Keratinocyte (primary cell): ENCODE measurements around the gene DPF3. TPM values are rescaled to one million over a fixed set of nuclear protein-coding genes. Genes with fewer than 3 reads are reported as not detected.

Experiments
- DNase-seq: peaks from one replicate; pipeline ENCODE4 v3.0.0-alpha.2; 2011; ENCODE audit warnings: low read depth, missing footprints, low spot score
- FAIRE-seq: peaks from 2 replicates; lab custom pipeline; 2011; peaks lifted over from hg19 to GRCh38; lab: Jason Lieb, UNC
- H2AFZ ChIP-seq: 2 replicates; pipeline ENCODE4 v1.6.0; 2012; ENCODE audit warnings: low read length, control low read depth, inconsistent platforms; ENCODE audit not compliant: control insufficient read depth
- H3K27ac ChIP-seq: 2 replicates; pipeline ENCODE4 v1.5.1; 2011; ENCODE audit warnings: low read length; ENCODE audit not compliant: control insufficient read depth, insufficient read depth
- H3K27me3 ChIP-seq: 3 replicates; pipeline ENCODE4 v1.6.0; 2011; ENCODE audit warnings: low read length; ENCODE audit not compliant: control insufficient read depth, insufficient read depth; ENCODE audit errors: extremely low read depth
- H3K36me3 ChIP-seq, 2 experiments: 2 replicates in 1 of 2; 3 replicates in 1 of 2; pipeline ENCODE4 v1.5.1; 2011; ENCODE audit warnings: low read length in 2 of 2, mild to moderate bottlenecking in 1 of 2; ENCODE audit not compliant: control insufficient read depth in 2 of 2, insufficient read depth in 2 of 2; ENCODE audit errors: extremely low read depth in 1 of 2
- H3K4me1 ChIP-seq: 3 replicates; pipeline ENCODE4 v1.5.1; 2011; ENCODE audit warnings: low read length; ENCODE audit not compliant: control insufficient read depth, insufficient read depth; ENCODE audit errors: extremely low read depth
- H3K4me2 ChIP-seq: 3 replicates; pipeline ENCODE4 v1.6.0; 2011; ENCODE audit warnings: low read depth, low read length; ENCODE audit not compliant: control insufficient read depth, insufficient read depth; ENCODE audit errors: extremely low read depth
- H3K4me3 ChIP-seq, 3 experiments: fragments of 200-600 bp in 1 of 3; sonication (generic) in 1 of 3; 2 replicates in 2 of 3; 3 replicates in 1 of 3; pipeline ENCODE4 v1.5.1; 2011 to 2016; ENCODE audit warnings: low read length in 3 of 3, mild to moderate bottlenecking in 3 of 3, control low read depth in 2 of 3, inconsistent platforms in 1 of 3, low read depth in 1 of 3, mixed read lengths in 1 of 3, mixed run types in 1 of 3, moderate library complexity in 1 of 3; ENCODE audit not compliant: control insufficient read depth in 2 of 3, insufficient read depth in 2 of 3; ENCODE audit errors: extremely low read depth in 1 of 3
- H3K79me2 ChIP-seq: 2 replicates; pipeline ENCODE4 v1.6.0; 2012; ENCODE audit warnings: low read length; ENCODE audit not compliant: control insufficient read depth, insufficient read depth
- H3K9ac ChIP-seq: 3 replicates; pipeline ENCODE4 v1.6.0; 2011; ENCODE audit warnings: low read length; ENCODE audit not compliant: control insufficient read depth, insufficient read depth; ENCODE audit errors: extremely low read depth
- H3K9me1 ChIP-seq: 3 replicates; pipeline ENCODE4 v1.6.0; 2011; ENCODE audit warnings: low read length; ENCODE audit not compliant: control insufficient read depth, insufficient read depth; ENCODE audit errors: extremely low read depth
- H3K9me3 ChIP-seq: 2 replicates; pipeline ENCODE4 v1.5.1; 2012; ENCODE audit warnings: low read depth, low read length; ENCODE audit not compliant: control insufficient read depth
- H4K20me1 ChIP-seq: 3 replicates; pipeline ENCODE4 v1.6.0; 2011; ENCODE audit warnings: low read length; ENCODE audit not compliant: control insufficient read depth, insufficient read depth; ENCODE audit errors: extremely low read depth
- EZH2 ChIP-seq: IDR thresholded peaks from one replicate; pipeline ENCODE4 v1.6.1; 2012; ENCODE audit warnings: inconsistent platforms, mild to moderate bottlenecking, low read length, moderate library complexity
- dilution Hi-C: fragments of 300-500 bp; cut with MboI; formaldehyde crosslinking; loops from one replicate; pipeline ENCODE4 v1.7.0; 2020; ENCODE audit warnings: low sequenced_read_pairs; ENCODE audit not compliant: extremely low pct_ligation_motif_present
- polyA plus RNA-seq, 5 experiments: library from polyadenylated mRNA; depleted of rRNA in 3 of 5; stranded (reverse) in 3 of 5; stranded (forward) in 1 of 5; unstranded in 1 of 5; fragments of >200 nt; gene quantifications; 1 replicate in 1 of 5; 2 replicates in 3 of 5; 3 replicates in 1 of 5; pipeline versions ENCODE4 v1.2.1 to v1.2.3, GENCODE V29; 2011 to 2012; ENCODE audit warnings: missing spikeins in 2 of 5, low read depth in 1 of 5, low replicate concordance in 1 of 5
- TF ChIP-seq, protein P1 (sequence below), 3 experiments: IDR thresholded peaks in 1 of 3; conservative IDR thresholded peaks in 1 of 3; optimal IDR thresholded peaks in 1 of 3; 2 replicates in 2 of 3; 3 replicates in 1 of 3; pipeline versions ENCODE3 to v1.5.1; 2011; ENCODE audit warnings: low read length in 3 of 3, mild to moderate bottlenecking in 3 of 3, moderate library complexity in 2 of 3, control low read depth in 1 of 3, inconsistent platforms in 1 of 3; ENCODE audit not compliant: insufficient read depth in 2 of 3; ENCODE audit errors: extremely low read depth in 1 of 3

DPF3 gene
- polyA plus RNA-seq, 1 donor (not counting 4 experiments of a cell fraction or from before 2014, with no cell fraction given): 1.1 TPM

DNA sequence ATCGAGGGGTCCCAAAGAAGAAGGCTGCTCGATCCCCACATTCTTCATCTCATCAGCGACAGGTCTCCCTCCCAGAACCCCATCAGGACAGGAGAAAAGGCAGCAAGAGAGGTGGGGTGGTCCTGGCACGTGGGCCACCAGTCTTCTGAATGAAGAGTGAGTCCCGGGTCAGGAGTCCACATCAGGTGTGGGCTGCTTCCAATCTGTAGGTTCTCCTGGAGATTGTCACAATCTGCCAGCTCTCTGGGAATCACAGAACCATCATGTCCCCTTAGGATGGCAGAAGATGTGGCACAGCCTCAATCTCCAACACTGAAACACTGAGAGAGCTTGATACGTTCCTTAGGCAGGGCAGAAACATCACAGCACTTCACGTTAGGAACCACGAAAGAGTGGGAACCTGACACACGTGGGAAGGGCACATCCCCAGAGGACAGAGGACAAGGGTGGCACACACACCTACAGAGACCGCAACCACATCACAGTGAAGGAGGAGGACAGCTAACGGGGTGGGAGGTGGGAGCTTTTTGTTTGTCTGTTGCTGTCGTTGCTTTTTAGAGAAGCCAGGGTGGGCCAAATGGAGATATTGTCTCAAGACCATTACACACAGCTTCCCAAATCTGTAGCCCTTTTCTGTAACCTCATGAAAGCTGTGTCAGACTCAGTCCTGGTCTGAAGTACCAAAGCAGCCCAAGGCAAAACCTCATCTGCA lies 284.5 kb downstream of the DPF3 start:
- H3K9ac ChIP-seq: no peak overlapping the region
- H2AFZ ChIP-seq: no peak overlapping the region
- no peaks in the 10 kb centered on the region for H3K27me3 ChIP-seq

DNA sequence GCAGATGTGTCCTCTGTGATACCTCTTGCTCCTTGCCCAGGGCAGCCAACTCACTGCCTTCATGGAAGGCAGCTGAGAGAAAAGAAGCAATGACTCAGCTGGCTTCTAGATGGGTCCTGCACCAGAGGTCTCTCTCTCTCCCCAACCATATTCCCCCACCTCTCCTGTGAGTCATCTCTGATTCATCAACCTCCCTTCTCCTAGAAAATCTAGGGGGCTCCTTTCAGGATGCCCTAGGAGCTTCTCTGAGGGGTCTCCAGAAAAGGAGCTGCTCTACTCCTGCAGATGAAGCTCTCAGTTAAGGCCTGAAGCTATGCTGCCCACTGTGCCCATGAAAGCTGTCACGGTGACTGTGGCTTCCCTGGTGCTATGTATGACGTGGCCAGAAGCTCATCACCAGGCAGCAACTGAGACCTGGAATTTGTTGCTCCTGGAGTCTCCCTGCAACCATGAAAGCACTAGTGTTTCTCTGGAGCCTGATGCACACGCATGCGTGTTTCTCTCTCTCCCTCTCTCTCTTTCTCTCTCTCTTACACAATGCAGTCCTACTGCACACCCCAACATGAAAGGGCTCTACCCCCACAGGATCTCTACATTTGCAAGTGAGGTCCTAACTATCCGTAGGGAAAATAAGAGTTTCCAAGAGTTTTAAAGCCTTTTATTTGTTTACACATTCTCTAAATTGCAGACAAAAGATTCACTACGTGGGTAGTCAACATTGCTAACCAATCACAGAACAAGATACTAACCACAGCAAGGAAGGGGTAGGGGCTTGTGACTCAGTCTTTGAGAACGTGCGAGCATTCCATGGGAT lies 285.3 kb downstream of the DPF3 start:
- H3K9ac ChIP-seq: no peak overlapping the region
- peaks cover 19% of the 10 kb centered on the region for H3K4me1 ChIP-seq
- no peaks in the 10 kb centered on the region for H3K36me3 ChIP-seq
- H3K4me2 ChIP-seq: peak overlapping the region; percentile 52
- H3K79me2 ChIP-seq: no peaks in the 10 kb centered on the region
- H3K9me1 ChIP-seq: no peaks in the 10 kb centered on the region
- H2AFZ ChIP-seq: peak overlapping the region; percentile 13
- H3K9me3 ChIP-seq: no peaks in the 10 kb centered on the region
- peak; percentile 80 for DNase-seq
- no peaks in the 10 kb centered on the region for H3K27me3 ChIP-seq
- FAIRE-seq: peak; percentile 97
- TF ChIP-seq, protein P1, sequence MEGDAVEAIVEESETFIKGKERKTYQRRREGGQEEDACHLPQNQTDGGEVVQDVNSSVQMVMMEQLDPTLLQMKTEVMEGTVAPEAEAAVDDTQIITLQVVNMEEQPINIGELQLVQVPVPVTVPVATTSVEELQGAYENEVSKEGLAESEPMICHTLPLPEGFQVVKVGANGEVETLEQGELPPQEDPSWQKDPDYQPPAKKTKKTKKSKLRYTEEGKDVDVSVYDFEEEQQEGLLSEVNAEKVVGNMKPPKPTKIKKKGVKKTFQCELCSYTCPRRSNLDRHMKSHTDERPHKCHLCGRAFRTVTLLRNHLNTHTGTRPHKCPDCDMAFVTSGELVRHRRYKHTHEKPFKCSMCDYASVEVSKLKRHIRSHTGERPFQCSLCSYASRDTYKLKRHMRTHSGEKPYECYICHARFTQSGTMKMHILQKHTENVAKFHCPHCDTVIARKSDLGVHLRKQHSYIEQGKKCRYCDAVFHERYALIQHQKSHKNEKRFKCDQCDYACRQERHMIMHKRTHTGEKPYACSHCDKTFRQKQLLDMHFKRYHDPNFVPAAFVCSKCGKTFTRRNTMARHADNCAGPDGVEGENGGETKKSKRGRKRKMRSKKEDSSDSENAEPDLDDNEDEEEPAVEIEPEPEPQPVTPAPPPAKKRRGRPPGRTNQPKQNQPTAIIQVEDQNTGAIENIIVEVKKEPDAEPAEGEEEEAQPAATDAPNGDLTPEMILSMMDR (optimal IDR thresholded peaks at IDR 0.05 in 1 of 3, IDR thresholded peaks at IDR 0.05 in 1 of 3, conservative IDR thresholded peaks at IDR 0.05 in 1 of 3; ENCODE audit: extremely low read depth in 1 of 3, insufficient read depth in 2 of 3, low read length in 3 of 3): no peak
- no peak for TF ChIP-seq EZH2
- peak overlapping the region; percentile 43 for H3K27ac ChIP-seq
- H4K20me1 ChIP-seq: no peaks in the 10 kb centered on the region
- H3K4me3 ChIP-seq: no peak overlapping the region
- dilution Hi-C loops: no loop called here

More for the DNA sequence above, 284.5 kb downstream of the DPF3 start:
- no peak for DNase-seq
- H3K4me2 ChIP-seq: no peak overlapping the region
- no peak overlapping the region for H3K4me3 ChIP-seq
- H3K27ac ChIP-seq: no peak overlapping the region
- H3K79me2 ChIP-seq: no peaks in the 10 kb centered on the region
- no peaks in the 10 kb centered on the region for H3K9me1 ChIP-seq
- dilution Hi-C loops: no loop called here
- no peaks in the 10 kb centered on the region for H4K20me1 ChIP-seq
- FAIRE-seq: no peak
- H3K36me3 ChIP-seq: no peaks in the 10 kb centered on the region
- H3K4me1 ChIP-seq: peaks cover 19% of the 10 kb centered on the region
- TF ChIP-seq, protein P1 (optimal IDR thresholded peaks at IDR 0.05 in 1 of 3, IDR thresholded peaks at IDR 0.05 in 1 of 3, conservative IDR thresholded peaks at IDR 0.05 in 1 of 3; ENCODE audit: extremely low read depth in 1 of 3, insufficient read depth in 2 of 3, low read length in 3 of 3): no peak
- no peak for TF ChIP-seq EZH2
- H3K9me3 ChIP-seq: no peaks in the 10 kb centered on the region
